Activated T-cell treated with anti-CD3 and anti-CD28 coated beads, Interleukin-2, amount 50 U/mL, for 1 hour (primary cell): ENCODE data around the gene MYLK.
"Not testable (repeated sequence)": the region's sequence is repeated elsewhere in the genome, so short reads cannot be mapped to it uniquely, and the experiment has no call there.

Experiments used
- DNase-seq: peaks from one replicate; pipeline ENCODE4 v3.0.0-alpha.2; 2020

MYLK gene

GRCh38 chr3:123884203-123884831, at the start of gene MYLK:
TSS of gene MYLK (minus strand) at chr3:123884332. CDS start at chr3:123793841, 90,491 bp downstream.
- no peak for DNase-seq

GRCh38 chr3:123930445-123930844, 46.3 kb upstream of the MYLK start:
- no peak for DNase-seq

- DNase-seq, result no peak
Observed at GRCh38 chr3:123929325-123929724, 45.2 kb upstream of the MYLK start.

- no peak for DNase-seq
Observed at GRCh38 chr3:123926396-123926795, 42.3 kb upstream of the MYLK start.

GRCh38 chr3:123920868-123921267, 36.7 kb upstream of the MYLK start:
- DNase-seq, result no peak

- DNase-seq, result no peak
Observed at GRCh38 chr3:123920383-123920782, 36.3 kb upstream of the MYLK start.

GRCh38 chr3:123919353-123919752, 35.2 kb upstream of the MYLK start:
- DNase-seq, result no peak

GRCh38 chr3:123914829-123915228, 30.7 kb upstream of the MYLK start:
- DNase-seq, result no peak

GRCh38 chr3:123909785-123910184, 25.7 kb upstream of the MYLK start:
- no peak for DNase-seq

GRCh38 chr3:123907720-123908119, 23.6 kb upstream of the MYLK start:
- no peak for DNase-seq

- no peak for DNase-seq
Observed at GRCh38 chr3:123899300-123899865, 15.3 kb upstream of the MYLK start.

GRCh38 chr3:123893012-123893411, 8.9 kb upstream of the MYLK start:
- DNase-seq, result no peak

- DNase-seq, result no peak
Observed at GRCh38 chr3:123892195-123892594, 8.1 kb upstream of the MYLK start.

GRCh38 chr3:123890991-123891390, 6.9 kb upstream of the MYLK start:
- DNase-seq, result not testable (repeated sequence)

- not testable (repeated sequence) for DNase-seq
Observed at GRCh38 chr3:123890162-123890561, 6.0 kb upstream of the MYLK start.

GRCh38 chr3:123884993-123885392, 861 bp upstream of the MYLK start:
- no peak for DNase-seq

GRCh38 chr3:123883701-123884202, 380 bp downstream of the MYLK start:
- DNase-seq, result no peak

- DNase-seq, result no peak
Observed at GRCh38 chr3:123883111-123883510, 1.0 kb downstream of the MYLK start.

GRCh38 chr3:123881771-123882170, 2.4 kb downstream of the MYLK start:
- no peak for DNase-seq

GRCh38 chr3:123880998-123881561, 3.1 kb downstream of the MYLK start:
- no peak for DNase-seq

GRCh38 chr3:123878807-123879206, 5.3 kb downstream of the MYLK start:
- DNase-seq, result no peak

- no peak for DNase-seq
Observed at GRCh38 chr3:123877965-123878364, 6.2 kb downstream of the MYLK start.

GRCh38 chr3:123877466-123877865, 6.7 kb downstream of the MYLK start:
- DNase-seq, result no peak

GRCh38 chr3:123876858-123877257, 7.3 kb downstream of the MYLK start:
- DNase-seq, result no peak

- DNase-seq, result no peak
Observed at GRCh38 chr3:123872621-123873020, 11.5 kb downstream of the MYLK start.
